ENCODE results near the gene KIAA1586.

KIAA1586 gene

GRCh38 chr6:57021086-57021720, 25.3 kb upstream of the KIAA1586 start:
- DNase-seq (ENCODE audit: extremely low spot score): peak; percentile 63
- TF ChIP-seq SP1 (IDR thresholded peaks at IDR 0.05) (no peak), FOXM1 (IDR thresholded peaks at IDR 0.05; ENCODE audit: borderline replicate concordance) (no peak), HDGF (IDR thresholded peaks at IDR 0.05; ENCODE audit: borderline replicate concordance) (no peak), SUZ12 (IDR thresholded peaks at IDR 0.05) (no peak), TARDBP (IDR thresholded peaks at IDR 0.05) (no peak), FOXA1 (IDR thresholded peaks at IDR 0.05) (no peak), BHLHE40 (IDR thresholded peaks at IDR 0.05; ENCODE audit: borderline replicate concordance) (no peak), ARNT (IDR thresholded peaks at IDR 0.05) (no peak), CTBP1 (IDR thresholded peaks at IDR 0.05; ENCODE audit: borderline replicate concordance) (no peak), PKNOX1 (IDR thresholded peaks at IDR 0.05) (no peak), NFRKB (IDR thresholded peaks at IDR 0.05) (no peak)
- ChIA-PET CTCF (interaction anchor here (2.3 kb wide), 1 partner anchor 66 kb away, joined by 5 read pairs; the partner anchor contains the start of gene BEND6), POLR2A (no interaction called here)

GRCh38 chr6:57024321-57024720, 22.2 kb upstream of the KIAA1586 start:
- TF ChIP-seq FOXA1 (IDR thresholded peaks at IDR 0.05): no peak
- no peak for TF ChIP-seq LEF1 (IDR thresholded peaks at IDR 0.05; ENCODE audit: borderline replicate concordance)
- TF ChIP-seq FOXK2 (IDR thresholded peaks at IDR 0.05): no peak
- no peak for TF ChIP-seq SP1 (IDR thresholded peaks at IDR 0.05)
- no peak for TF ChIP-seq ZNF384 (IDR thresholded peaks at IDR 0.05)
- no peak for TF ChIP-seq TARDBP (IDR thresholded peaks at IDR 0.05)
- TF ChIP-seq HDGF (IDR thresholded peaks at IDR 0.05; ENCODE audit: borderline replicate concordance): no peak
- TF ChIP-seq L3MBTL2 (conservative IDR thresholded peaks at IDR 0.05): no peak
- TF ChIP-seq CTBP1 (IDR thresholded peaks at IDR 0.05; ENCODE audit: borderline replicate concordance): no peak
- no peak for TF ChIP-seq NFRKB (IDR thresholded peaks at IDR 0.05)
- TF ChIP-seq FOXM1 (IDR thresholded peaks at IDR 0.05; ENCODE audit: borderline replicate concordance): no peak
- CTCF ChIA-PET: interaction anchor here (1.1 kb wide), 1 partner anchor 116 kb away, joined by 4 read pairs; no protein-coding TSS in a partner anchor
- DNase-seq (ENCODE audit: extremely low spot score): no peak
- POLR2A ChIA-PET: no interaction called here

GRCh38 chr6:57024775-57025174, 21.7 kb upstream of the KIAA1586 start:
- POLR2A ChIA-PET: no interaction called here
- CTCF ChIA-PET: no interaction called here
- TF ChIP-seq FOXA1 (IDR thresholded peaks at IDR 0.05): no peak
- TF ChIP-seq TARDBP (IDR thresholded peaks at IDR 0.05): no peak
- no peak for TF ChIP-seq NFRKB (IDR thresholded peaks at IDR 0.05)
- TF ChIP-seq BHLHE40 (IDR thresholded peaks at IDR 0.05; ENCODE audit: borderline replicate concordance): no peak
- no peak for TF ChIP-seq ARNT (IDR thresholded peaks at IDR 0.05)
- TF ChIP-seq HDGF (IDR thresholded peaks at IDR 0.05; ENCODE audit: borderline replicate concordance): no peak
- no peak for TF ChIP-seq ELF4 (IDR thresholded peaks at IDR 0.05)
- TF ChIP-seq L3MBTL2 (conservative IDR thresholded peaks at IDR 0.05): no peak
- no peak for TF ChIP-seq ZNF384 (IDR thresholded peaks at IDR 0.05)
- no peak for TF ChIP-seq PKNOX1 (IDR thresholded peaks at IDR 0.05)
- no peak for TF ChIP-seq CTBP1 (IDR thresholded peaks at IDR 0.05; ENCODE audit: borderline replicate concordance)
- TF ChIP-seq FOXK2 (IDR thresholded peaks at IDR 0.05): no peak
- TF ChIP-seq SUZ12 (IDR thresholded peaks at IDR 0.05): no peak
- no peak for TF ChIP-seq LEF1 (IDR thresholded peaks at IDR 0.05; ENCODE audit: borderline replicate concordance)
- no peak for TF ChIP-seq FOXM1 (IDR thresholded peaks at IDR 0.05; ENCODE audit: borderline replicate concordance)
- no peak for TF ChIP-seq SP1 (IDR thresholded peaks at IDR 0.05)
- DNase-seq (ENCODE audit: extremely low spot score): no peak

GRCh38 chr6:57026001-57026400, 20.5 kb upstream of the KIAA1586 start:
- ChIA-PET POLR2A (no interaction called here), CTCF (no interaction called here)
- DNase-seq (ENCODE audit: extremely low spot score): no peak
- TF ChIP-seq FOXM1 (IDR thresholded peaks at IDR 0.05; ENCODE audit: borderline replicate concordance) (no peak), CTBP1 (IDR thresholded peaks at IDR 0.05; ENCODE audit: borderline replicate concordance) (no peak), ELF4 (IDR thresholded peaks at IDR 0.05) (no peak), SP1 (IDR thresholded peaks at IDR 0.05) (no peak)

- ChIA-PET POLR2A (no interaction called here), CTCF (no interaction called here)
- no peak for DNase-seq (ENCODE audit: extremely low spot score)
- TF ChIP-seq L3MBTL2 (conservative IDR thresholded peaks at IDR 0.05) (no peak), CTBP1 (IDR thresholded peaks at IDR 0.05; ENCODE audit: borderline replicate concordance) (no peak), LEF1 (IDR thresholded peaks at IDR 0.05; ENCODE audit: borderline replicate concordance) (no peak), SUZ12 (IDR thresholded peaks at IDR 0.05) (no peak), ARNT (IDR thresholded peaks at IDR 0.05) (no peak), ZNF384 (IDR thresholded peaks at IDR 0.05) (no peak), PKNOX1 (IDR thresholded peaks at IDR 0.05) (no peak), FOXM1 (IDR thresholded peaks at IDR 0.05; ENCODE audit: borderline replicate concordance) (no peak), TARDBP (IDR thresholded peaks at IDR 0.05) (no peak), NFRKB (IDR thresholded peaks at IDR 0.05) (no peak), FOXK2 (IDR thresholded peaks at IDR 0.05) (no peak)
Measured at GRCh38 chr6:57027301-57027700, 19.2 kb upstream of the KIAA1586 start.

- no peak for DNase-seq (ENCODE audit: extremely low spot score)
- ChIA-PET POLR2A (no interaction called here), CTCF (interaction anchor here (0.6 to 0.9 kb wide), 2 partner anchors 9 to 125 kb away, joined by 6 read pairs; no protein-coding TSS in a partner anchor)
- TF ChIP-seq CTBP1 (IDR thresholded peaks at IDR 0.05; ENCODE audit: borderline replicate concordance): no peak
- TF ChIP-seq HDGF (IDR thresholded peaks at IDR 0.05; ENCODE audit: borderline replicate concordance): no peak
- no peak for TF ChIP-seq TARDBP (IDR thresholded peaks at IDR 0.05)
- no peak for TF ChIP-seq L3MBTL2 (conservative IDR thresholded peaks at IDR 0.05)
- no peak for TF ChIP-seq FOXM1 (IDR thresholded peaks at IDR 0.05; ENCODE audit: borderline replicate concordance)
- no peak for TF ChIP-seq FOXK2 (IDR thresholded peaks at IDR 0.05)
- no peak for TF ChIP-seq ELF4 (IDR thresholded peaks at IDR 0.05)
- no peak for TF ChIP-seq SUZ12 (IDR thresholded peaks at IDR 0.05)
- TF ChIP-seq BHLHE40 (IDR thresholded peaks at IDR 0.05; ENCODE audit: borderline replicate concordance): no peak
- no peak for TF ChIP-seq ZNF384 (IDR thresholded peaks at IDR 0.05)
- TF ChIP-seq LEF1 (IDR thresholded peaks at IDR 0.05; ENCODE audit: borderline replicate concordance): no peak
- no peak for TF ChIP-seq NFRKB (IDR thresholded peaks at IDR 0.05)
- TF ChIP-seq ARNT (IDR thresholded peaks at IDR 0.05): no peak
Measured at GRCh38 chr6:57029213-57029612, 17.3 kb upstream of the KIAA1586 start.
